ENCODE data around the gene ITGB2. TPM values are rescaled to one million over a fixed set of nuclear protein-coding genes. Genes with fewer than 3 reads are reported as not detected.

ITGB2 gene
- polyA plus RNA-seq, 2 donors = 7.3 to 10.0 TPM

DNA sequence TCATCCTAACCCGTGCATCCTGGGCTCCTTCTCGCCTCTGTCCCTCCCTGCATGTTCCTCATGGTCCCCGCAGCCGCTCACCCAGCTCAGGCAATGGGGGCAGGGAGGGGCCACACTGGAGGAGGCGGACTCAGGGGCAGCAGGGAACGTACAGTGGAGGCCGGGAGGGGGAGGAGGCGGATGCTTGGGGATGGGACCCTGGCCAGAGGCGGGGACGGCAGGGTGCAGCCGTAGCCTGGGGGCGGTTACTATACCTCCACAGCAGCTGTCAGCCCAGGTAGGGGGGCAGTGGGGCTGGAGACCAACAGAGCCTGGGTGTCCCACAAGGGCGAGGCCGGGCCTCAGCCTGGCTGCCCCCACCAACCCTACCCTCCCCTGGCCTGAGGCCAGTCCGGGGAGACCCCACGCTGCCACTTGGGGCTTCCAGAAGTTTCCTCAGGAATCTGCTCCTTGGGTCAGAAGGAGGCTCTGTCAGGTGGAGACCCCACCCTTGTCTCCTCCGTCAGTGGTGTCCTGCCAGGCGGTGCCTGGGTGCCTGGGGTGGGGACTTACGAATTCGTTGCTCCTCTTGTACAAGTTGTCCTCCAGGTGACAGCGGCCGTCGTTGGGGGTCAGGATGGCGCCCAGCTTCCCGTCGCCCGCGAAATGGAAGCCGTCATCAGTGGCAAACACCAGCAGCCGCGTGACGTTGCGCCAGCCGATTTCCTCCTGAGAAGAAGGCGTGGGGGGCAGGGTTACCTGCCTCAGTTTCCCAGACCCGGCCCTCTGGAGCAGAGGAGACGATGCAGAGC lies 20.7 kb downstream of the ITGB2 start:
- Histone ChIP-seq H3K36me3 (ENCODE audit: control insufficient read depth in 2 of 2, insufficient read depth in 2 of 2, low read length in 1 of 2) (peaks cover 0 to 2% of the 10 kb centered on the region in 2 donors), H3K4me3 (ENCODE audit: low read depth in 1 of 2, low read length in 2 of 2) (no peak overlapping the region), H3K27ac (ENCODE audit: low read depth in 2 of 2, low read length in 1 of 2) (no peak overlapping the region), H3K9me3 (ENCODE audit: control insufficient read depth in 2 of 2, insufficient read depth in 1 of 2, low read depth in 1 of 2, low read length in 1 of 2) (peaks cover 0 to 4% of the 10 kb centered on the region in 2 donors), H3K27me3 (ENCODE audit: control insufficient read depth in 1 of 2, insufficient read depth in 2 of 2, low read length in 2 of 2) (no peaks in the 10 kb centered on the region), H3K4me1 (ENCODE audit: control insufficient read depth in 2 of 2, insufficient read depth in 2 of 2, low read length in 1 of 2) (peaks cover 0 to 12% of the 10 kb centered on the region in 2 donors)
- 81 to 84% methylated on average over 36 to 37 of the region's 37 CpGs for WGBS, 2 donors

- 77 to 82% methylated on average over 48 to 49 of the region's 49 CpGs for WGBS, 2 donors
- peaks cover 0 to 4% of the 10 kb centered on the region in 2 donors for H3K9me3 ChIP-seq (ENCODE audit: control insufficient read depth in 2 of 2, insufficient read depth in 1 of 2, low read depth in 1 of 2, low read length in 1 of 2)
- H3K27ac ChIP-seq (ENCODE audit: low read depth in 2 of 2, low read length in 1 of 2) = no peak overlapping the region
- peaks cover 0 to 12% of the 10 kb centered on the region in 2 donors for H3K4me1 ChIP-seq (ENCODE audit: control insufficient read depth in 2 of 2, insufficient read depth in 2 of 2, low read length in 1 of 2)
- peaks cover 0 to 2% of the 10 kb centered on the region in 2 donors for H3K36me3 ChIP-seq (ENCODE audit: control insufficient read depth in 2 of 2, insufficient read depth in 2 of 2, low read length in 1 of 2)
- no peaks in the 10 kb centered on the region for H3K27me3 ChIP-seq (ENCODE audit: control insufficient read depth in 1 of 2, insufficient read depth in 2 of 2, low read length in 2 of 2)
- H3K4me3 ChIP-seq (ENCODE audit: low read depth in 1 of 2, low read length in 2 of 2) = no peak overlapping the region
Measured at GRCh38 chr21:44898851-44899767, 21.6 kb downstream of the ITGB2 start.

GRCh38 chr21:44898011-44898488 lies 22.6 kb downstream of the ITGB2 start:
- peaks cover 0 to 12% of the 10 kb centered on the region in 2 donors for H3K4me1 ChIP-seq (ENCODE audit: control insufficient read depth in 2 of 2, insufficient read depth in 2 of 2, low read length in 1 of 2)
- no peak overlapping the region for H3K27ac ChIP-seq (ENCODE audit: low read depth in 2 of 2, low read length in 1 of 2)
- no peaks in the 10 kb centered on the region for H3K27me3 ChIP-seq (ENCODE audit: control insufficient read depth in 1 of 2, insufficient read depth in 2 of 2, low read length in 2 of 2)
- 78 to 82% methylated on average over 13 of the region's 13 CpGs for WGBS, 2 donors
- peaks cover 0 to 2% of the 10 kb centered on the region in 2 donors for H3K36me3 ChIP-seq (ENCODE audit: control insufficient read depth in 2 of 2, insufficient read depth in 2 of 2, low read length in 1 of 2)
- peaks cover 0 to 4% of the 10 kb centered on the region in 2 donors for H3K9me3 ChIP-seq (ENCODE audit: control insufficient read depth in 2 of 2, insufficient read depth in 1 of 2, low read depth in 1 of 2, low read length in 1 of 2)
- H3K4me3 ChIP-seq (ENCODE audit: low read depth in 1 of 2, low read length in 2 of 2) = no peak overlapping the region

DNA sequence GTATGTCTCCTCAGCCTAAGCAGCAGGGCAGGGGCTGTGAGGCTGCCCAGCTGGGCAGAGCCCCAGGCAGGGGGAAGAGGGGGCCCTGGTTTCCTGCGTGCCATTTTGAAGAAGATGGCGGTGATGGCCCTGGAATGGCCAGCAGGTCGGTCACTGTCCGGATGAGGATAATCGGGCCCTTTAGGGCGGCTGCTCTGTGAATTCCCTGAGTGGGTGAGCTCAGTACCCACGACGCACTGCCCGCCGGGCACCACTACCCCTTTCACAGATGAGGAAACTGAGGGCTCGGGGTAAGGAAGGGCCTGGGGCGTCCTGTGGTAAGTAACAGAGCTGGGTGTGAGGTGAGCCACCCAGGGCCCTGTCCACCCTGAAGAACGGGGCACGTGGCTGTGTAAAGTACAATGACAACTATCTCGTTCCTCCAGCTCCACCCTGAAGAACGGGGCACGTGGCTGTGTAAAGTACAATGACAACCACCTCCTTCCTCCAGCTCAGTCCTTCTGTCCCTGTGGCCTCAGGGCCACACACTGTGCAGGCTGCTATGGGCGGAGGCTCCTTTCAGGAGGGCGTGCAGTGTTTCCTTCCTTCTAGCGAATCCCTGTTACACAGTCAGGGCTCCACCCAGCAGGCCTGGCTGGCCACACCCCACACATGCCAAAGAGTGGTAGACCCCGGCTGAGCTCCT lies 23.2 kb downstream of the ITGB2 start:
- H3K27me3 ChIP-seq (ENCODE audit: control insufficient read depth in 1 of 2, insufficient read depth in 2 of 2, low read length in 2 of 2) = no peaks in the 10 kb centered on the region
- H3K27ac ChIP-seq (ENCODE audit: low read depth in 2 of 2, low read length in 1 of 2) = no peak overlapping the region
- no peak overlapping the region for H3K4me3 ChIP-seq (ENCODE audit: low read depth in 1 of 2, low read length in 2 of 2)
- peaks cover 0 to 12% of the 10 kb centered on the region in 2 donors for H3K4me1 ChIP-seq (ENCODE audit: control insufficient read depth in 2 of 2, insufficient read depth in 2 of 2, low read length in 1 of 2)
- H3K9me3 ChIP-seq (ENCODE audit: control insufficient read depth in 2 of 2, insufficient read depth in 1 of 2, low read depth in 1 of 2, low read length in 1 of 2) = peaks cover 0 to 4% of the 10 kb centered on the region in 2 donors
- WGBS, 2 donors = 75 to 76% methylated on average over 20 to 21 of the region's 21 CpGs
- peaks cover 0 to 2% of the 10 kb centered on the region in 2 donors for H3K36me3 ChIP-seq (ENCODE audit: control insufficient read depth in 2 of 2, insufficient read depth in 2 of 2, low read length in 1 of 2)

DNA sequence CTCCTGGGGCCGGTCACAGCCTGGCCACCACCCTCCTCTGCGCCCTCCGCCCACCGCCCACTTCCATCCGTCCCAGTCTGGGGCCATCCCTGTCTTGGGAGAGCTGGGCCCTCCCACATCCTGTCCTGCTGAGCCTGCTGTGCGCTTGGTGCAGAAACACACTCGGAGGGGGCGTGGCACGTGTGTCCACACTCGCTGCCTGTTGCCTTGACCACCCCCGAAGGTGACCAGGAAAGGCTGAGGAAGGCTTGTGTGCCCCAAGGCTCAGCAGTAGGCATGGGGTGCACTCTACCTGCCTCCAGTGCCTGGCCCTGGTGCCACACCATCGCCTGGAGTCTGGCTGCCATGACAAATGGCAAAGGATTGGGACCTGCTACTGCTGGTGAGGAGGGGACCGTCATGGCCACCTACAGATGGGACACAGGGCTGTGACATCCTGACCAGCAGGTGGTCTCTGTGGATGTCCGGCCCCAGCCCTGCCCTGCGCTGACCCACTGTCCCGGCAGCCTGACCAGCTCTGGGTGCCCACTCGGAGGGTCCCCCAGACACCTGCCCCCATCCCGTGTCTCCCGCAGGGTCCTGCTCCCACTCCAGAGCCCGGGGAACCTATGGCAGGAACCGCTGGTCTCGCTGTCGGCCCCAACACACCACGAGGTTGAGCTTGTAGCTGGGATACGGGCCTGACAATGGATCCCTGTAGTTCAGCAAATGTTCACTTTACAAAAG lies 24.0 kb downstream of the ITGB2 start:
- no peak overlapping the region for H3K27ac ChIP-seq (ENCODE audit: low read depth in 2 of 2, low read length in 1 of 2)
- H3K27me3 ChIP-seq (ENCODE audit: control insufficient read depth in 1 of 2, insufficient read depth in 2 of 2, low read length in 2 of 2) = no peaks in the 10 kb centered on the region
- H3K9me3 ChIP-seq (ENCODE audit: control insufficient read depth in 2 of 2, insufficient read depth in 1 of 2, low read depth in 1 of 2, low read length in 1 of 2) = no peaks in the 10 kb centered on the region
- no peak overlapping the region for H3K4me3 ChIP-seq (ENCODE audit: low read depth in 1 of 2, low read length in 2 of 2)
- H3K36me3 ChIP-seq (ENCODE audit: control insufficient read depth in 2 of 2, insufficient read depth in 2 of 2, low read length in 1 of 2) = peaks cover 0 to 2% of the 10 kb centered on the region in 2 donors
- 82 to 87% methylated on average over 25 of the region's 25 CpGs for whole genome bisulfite sequencing, 2 donors
- peaks cover 0 to 12% of the 10 kb centered on the region in 2 donors for H3K4me1 ChIP-seq (ENCODE audit: control insufficient read depth in 2 of 2, insufficient read depth in 2 of 2, low read length in 1 of 2)

- H3K9me3 ChIP-seq (ENCODE audit: control insufficient read depth in 2 of 2, insufficient read depth in 1 of 2, low read depth in 1 of 2, low read length in 1 of 2) = no peaks in the 10 kb centered on the region
- H3K27ac ChIP-seq (ENCODE audit: low read depth in 2 of 2, low read length in 1 of 2) = no peak overlapping the region
- H3K4me1 ChIP-seq (ENCODE audit: control insufficient read depth in 2 of 2, insufficient read depth in 2 of 2, low read length in 1 of 2) = peaks cover 0 to 5% of the 10 kb centered on the region in 2 donors
- no peaks in the 10 kb centered on the region for H3K27me3 ChIP-seq (ENCODE audit: control insufficient read depth in 1 of 2, insufficient read depth in 2 of 2, low read length in 2 of 2)
- WGBS, 2 donors = 91 to 94% methylated on average over 11 of the region's 11 CpGs
- no peak overlapping the region for H3K4me3 ChIP-seq (ENCODE audit: low read depth in 1 of 2, low read length in 2 of 2)
- no peaks in the 10 kb centered on the region for H3K36me3 ChIP-seq (ENCODE audit: control insufficient read depth in 2 of 2, insufficient read depth in 2 of 2, low read length in 1 of 2)
Measured at GRCh38 chr21:44895859-44896258, 24.8 kb downstream of the ITGB2 start.

GRCh38 chr21:44894687-44895302 lies 25.9 kb downstream of the ITGB2 start:
- no peak overlapping the region for H3K4me3 ChIP-seq (ENCODE audit: low read depth in 1 of 2, low read length in 2 of 2)
- WGBS, 2 donors = 85 to 87% methylated on average over 19 of the region's 19 CpGs
- peaks cover 0 to 5% of the 10 kb centered on the region in 2 donors for H3K4me1 ChIP-seq (ENCODE audit: control insufficient read depth in 2 of 2, insufficient read depth in 2 of 2, low read length in 1 of 2)
- H3K27ac ChIP-seq (ENCODE audit: low read depth in 2 of 2, low read length in 1 of 2) = no peak overlapping the region
- H3K36me3 ChIP-seq (ENCODE audit: control insufficient read depth in 2 of 2, insufficient read depth in 2 of 2, low read length in 1 of 2) = no peaks in the 10 kb centered on the region
- H3K27me3 ChIP-seq (ENCODE audit: control insufficient read depth in 1 of 2, insufficient read depth in 2 of 2, low read length in 2 of 2) = no peaks in the 10 kb centered on the region
- no peaks in the 10 kb centered on the region for H3K9me3 ChIP-seq (ENCODE audit: control insufficient read depth in 2 of 2, insufficient read depth in 1 of 2, low read depth in 1 of 2, low read length in 1 of 2)

- Histone ChIP-seq H3K36me3 (ENCODE audit: control insufficient read depth in 2 of 2, insufficient read depth in 2 of 2, low read length in 1 of 2) (no peaks in the 10 kb centered on the region), H3K4me3 (ENCODE audit: low read depth in 1 of 2, low read length in 2 of 2) (no peak overlapping the region), H3K4me1 (ENCODE audit: control insufficient read depth in 2 of 2, insufficient read depth in 2 of 2, low read length in 1 of 2) (peaks cover 0 to 8% of the 10 kb centered on the region in 2 donors), H3K27ac (ENCODE audit: low read depth in 2 of 2, low read length in 1 of 2) (no peak overlapping the region), H3K9me3 (ENCODE audit: control insufficient read depth in 2 of 2, insufficient read depth in 1 of 2, low read depth in 1 of 2, low read length in 1 of 2) (no peaks in the 10 kb centered on the region), H3K27me3 (ENCODE audit: control insufficient read depth in 1 of 2, insufficient read depth in 2 of 2, low read length in 2 of 2) (no peaks in the 10 kb centered on the region)
- WGBS, 2 donors = 84 to 88% methylated on average over 15 of the region's 15 CpGs
Measured at GRCh38 chr21:44893948-44894656, 26.6 kb downstream of the ITGB2 start.

Measured in esophagus (tissue), 2 donors.